HCT116 (cell line): ENCODE measurements around the gene CPD. TPM values are rescaled to one million over a fixed set of nuclear protein-coding genes. Genes with fewer than 3 reads are reported as not detected.
A peak's percentile ranks its signal among the peaks of the same experiment; 100 is the strongest.

ENCODE experiments used
- ATAC-seq: fragments of 200-7000 bp; cut with Tn5 transposase; 2 replicates; pipeline ENCODE4 v1.9.1; 2020; ENCODE audit warnings: mild to moderate bottlenecking, moderate library complexity
- BruUV-seq: library from RNA; stranded (reverse); fragments of 400-500 nt; replicated peaks from 2 replicates; lab custom pipeline; 2021; lab: Mats Ljungman, UMichigan
- CTCF ChIA-PET: fragments of 300-600 bp; sonication (Branson Sonifier 250); formaldehyde crosslinking; loops from one replicate; lab custom pipeline; 2021; ENCODE audit warnings: antibody characterized with exemption; lab: Charles Lee
- POLR2A ChIA-PET: fragments of 300-600, 350-600 bp; sonication (Branson Sonifier 250); formaldehyde crosslinking; loops from one replicate; lab custom pipeline; 2021; ENCODE audit warnings: antibody characterized with exemption; lab: Charles Lee
- RAD21 ChIA-PET, 2 experiments: fragments of 300-600 bp; sonication (Branson Sonifier 250); formaldehyde crosslinking; loops; one replicate each; lab custom pipeline; 2023; ENCODE audit warnings: low total read pairs in 2 of 2; ENCODE audit not compliant: uncharacterized antibody in 2 of 2, unreplicated experiment in 2 of 2, low non-redundant PET in 1 of 2; lab: Charles Lee
- DNase-seq: peaks from one replicate; pipeline ENCODE4 v3.0.0-alpha.2; 2010; ENCODE audit warnings: low read depth, low spot score
- H2AFZ ChIP-seq: fragments of 200-600 bp; shearing (Covaris generic), sonication (generic); 2 replicates; pipeline ENCODE4 v1.6.1; 2017; ENCODE audit warnings: low read depth, mixed run types, mixed read lengths, antibody characterized with exemption, low read length; ENCODE audit not compliant: poor library complexity, severe bottlenecking
- H3K27ac ChIP-seq: 2 replicates; pipeline ENCODE4 v1.5.1; 2012; ENCODE audit warnings: low read depth, low read length
- H3K27me3 ChIP-seq: fragments of 200-600 bp; sonication (generic); 2 replicates; pipeline ENCODE4 v1.6.1; 2016; ENCODE audit warnings: mixed run types, low read length, mixed read lengths; ENCODE audit not compliant: insufficient read depth
- H3K36me3 ChIP-seq, 2 experiments: fragments of 200-500 bp in 1 of 2; fragments of 200-600 bp in 1 of 2; sonication (Bioruptor generic) in 1 of 2; sonication (generic) in 1 of 2; 2 replicates each; pipeline versions ENCODE4 v1.5.1 to v1.6.1; 2014 to 2016; ENCODE audit warnings: low read length in 2 of 2, inconsistent platforms in 1 of 2, mixed read lengths in 1 of 2, mixed run types in 1 of 2; ENCODE audit not compliant: insufficient read depth in 2 of 2, control insufficient read depth in 1 of 2
- H3K4me1 ChIP-seq, 2 experiments: fragments of 200-600 bp in 1 of 2; sonication (generic) in 1 of 2; 2 replicates each; pipeline versions ENCODE4 v1.5.1 to v1.6.1; 2012 to 2017; ENCODE audit warnings: low read length in 2 of 2, inconsistent platforms in 1 of 2, mild to moderate bottlenecking in 1 of 2, mixed read lengths in 1 of 2, mixed run types in 1 of 2, moderate library complexity in 1 of 2; ENCODE audit not compliant: insufficient read depth in 2 of 2, control insufficient read depth in 1 of 2
- H3K4me2 ChIP-seq: fragments of 200-600 bp; sonication (generic); 2 replicates; pipeline ENCODE4 v1.6.1; 2017; ENCODE audit warnings: mixed run types, low read length, mixed read lengths
- H3K4me3 ChIP-seq, 2 experiments: fragments of 200-600 bp in 1 of 2; sonication (generic) in 1 of 2; replicated peaks in 1 of 2; 2 replicates each; pipeline ENCODE4 v1.5.1; 2011 to 2016; ENCODE audit warnings: low read length in 2 of 2, control low read depth in 1 of 2, low read depth in 1 of 2, mild to moderate bottlenecking in 1 of 2, mixed read lengths in 1 of 2, mixed run types in 1 of 2
- H3K79me2 ChIP-seq: fragments of 200-600 bp; sonication (generic); 2 replicates; pipeline ENCODE4 v1.6.1; 2017; ENCODE audit warnings: mild to moderate bottlenecking, mixed run types, low read length, moderate library complexity, mixed read lengths; ENCODE audit not compliant: insufficient read depth
- H3K9ac ChIP-seq: fragments of 200-600 bp; sonication (generic); 2 replicates; pipeline ENCODE4 v1.6.1; 2016; ENCODE audit warnings: low read length, mixed read lengths
- H3K9me2 ChIP-seq: fragments of 200-600 bp; sonication (generic), shearing (Covaris generic); 2 replicates; pipeline ENCODE4 v1.6.1; 2017; ENCODE audit warnings: mixed run types, mild to moderate bottlenecking, moderate library complexity; ENCODE audit not compliant: insufficient read depth
- H3K9me3 ChIP-seq, 2 experiments: fragments of 200-500 bp in 1 of 2; fragments of 200-600 bp in 1 of 2; sonication (Bioruptor generic) in 1 of 2; sonication (generic) in 1 of 2; 2 replicates each; pipeline ENCODE4 v1.6.1; 2014 to 2017; ENCODE audit warnings: low read length in 2 of 2, mixed read lengths in 2 of 2, inconsistent platforms in 1 of 2, low read depth in 1 of 2, mild to moderate bottlenecking in 1 of 2, mixed run types in 1 of 2, moderate library complexity in 1 of 2; ENCODE audit not compliant: control insufficient read depth in 1 of 2, insufficient read depth in 1 of 2
- H4K20me1 ChIP-seq: fragments of 200-600 bp; sonication (generic), shearing (Covaris generic); 2 replicates; pipeline ENCODE4 v1.6.1; 2017; ENCODE audit warnings: mixed run types, mild to moderate bottlenecking, moderate library complexity; ENCODE audit not compliant: insufficient read depth
- ATF3 ChIP-seq: IDR thresholded peaks from 2 replicates; pipeline ENCODE4 v1.6.1; 2012
- CEBPB ChIP-seq: IDR thresholded peaks from 2 replicates; pipeline ENCODE4 v1.6.1; 2012; ENCODE audit warnings: low read depth
- CTCF ChIP-seq, 3 experiments: fragments of 200-600 bp in 1 of 3; sonication (generic) in 1 of 3; IDR thresholded peaks in 2 of 3; conservative IDR thresholded peaks in 1 of 3; 2 replicates each; pipeline ENCODE4 v1.5.1; 2012 to 2017; ENCODE audit warnings: low read depth in 2 of 3, low read length in 2 of 3, antibody characterized with exemption in 1 of 3, borderline replicate concordance in 1 of 3, control low read depth in 1 of 3, mild to moderate bottlenecking in 1 of 3, mixed read lengths in 1 of 3, mixed run types in 1 of 3, moderate library complexity in 1 of 3; ENCODE audit not compliant: insufficient read depth in 1 of 3
- EGR1 ChIP-seq: IDR thresholded peaks from 2 replicates; pipeline ENCODE4 v1.6.1; 2012; ENCODE audit warnings: low read depth
- POLR2A ChIP-seq: IDR thresholded peaks from 2 replicates; pipeline ENCODE4 v1.7.0; 2011; ENCODE audit warnings: borderline replicate concordance; ENCODE audit not compliant: insufficient read depth, insufficient read length; ENCODE audit errors: extremely low read depth
- POLR2AphosphoS5 ChIP-seq: IDR thresholded peaks from 2 replicates; pipeline ENCODE4 v1.6.1; 2011; ENCODE audit warnings: mild to moderate bottlenecking, low read depth, low read length, moderate library complexity
- SIN3A ChIP-seq: IDR thresholded peaks from 2 replicates; pipeline ENCODE4 v1.6.1; 2012; ENCODE audit warnings: low read depth
- SRF ChIP-seq: IDR thresholded peaks from 2 replicates; pipeline ENCODE4 v1.6.1; 2012; ENCODE audit warnings: low read depth
- YY1 ChIP-seq: IDR thresholded peaks from 2 replicates; pipeline ENCODE4 v1.6.1; 2011; ENCODE audit warnings: low read length, low read depth, moderate library complexity, mild to moderate bottlenecking; ENCODE audit not compliant: insufficient replicate concordance; ENCODE audit errors: extremely low read depth
- ZNF274 ChIP-seq: fragments of 200-500 bp; sonication (Bioruptor generic); IDR thresholded peaks from 2 replicates; pipeline ENCODE4 v1.6.1; 2014; ENCODE audit warnings: mild to moderate bottlenecking, low read depth, low read length, inconsistent platforms
- intact Hi-C: fragments of 100-400 bp; cut with micrococcal nuclease; formaldehyde crosslinking; loops from 2 replicates; pipeline ENCODE4 v1.10.0; 2022
- total RNA-seq: library from RNA; stranded (reverse); gene quantifications from one replicate; pipeline ENCODE4 v1.2.1, GENCODE V29; 2021; ENCODE audit not compliant: unreplicated experiment

CPD gene
- total RNA-seq, 1 experiment from 2014 or later = 47.2 TPM

- no peak for TF ChIP-seq CTCF (IDR thresholded peaks at IDR 0.05 in 2 of 3, conservative IDR thresholded peaks at IDR 0.05 in 1 of 3; ENCODE audit: borderline replicate concordance in 1 of 3, insufficient read depth in 1 of 3, low read depth in 2 of 3, low read length in 2 of 3)
- TF ChIP-seq SRF = no peak
- no peak for TF ChIP-seq POLR2AphosphoS5
- TF ChIP-seq ATF3 = no peak
- no peak for TF ChIP-seq CEBPB
- no peak for TF ChIP-seq EGR1
- TF ChIP-seq YY1 = no peak
- no peak for TF ChIP-seq POLR2A
Measured at GRCh38 chr17:30376621-30377452, 1.9 kb upstream of the CPD start (continued).

GRCh38 chr17:30377574-30378240 is 1.0 kb upstream of the CPD start:
- BruUV-seq = no TSS peak
- peak overlapping the region; percentile 83 for H3K4me2 ChIP-seq

More at GRCh38 chr17:30377574-30378240, 1.0 kb upstream of the CPD start:
- ChIA-PET RAD21 (no interaction called here), POLR2A (no interaction called here), CTCF (no interaction called here)
- H3K79me2 ChIP-seq = peaks cover 27% of the 10 kb centered on the region
- intact Hi-C loops = no loop called here
- H3K36me3 ChIP-seq = no peaks in the 10 kb centered on the region
- no peaks in the 10 kb centered on the region for H3K9me3 ChIP-seq
- TF ChIP-seq POLR2A (no peak), SRF (no peak), ZNF274 (no peak), SIN3A (no peak)
- no peak overlapping the region for H3K9ac ChIP-seq
- H3K27me3 ChIP-seq = no peaks in the 10 kb centered on the region
- H3K27ac ChIP-seq = no peak overlapping the region
- DNase-seq (no peak), ATAC-seq (no peak)
- H2AFZ ChIP-seq = no peak overlapping the region
- H3K9me2 ChIP-seq = no peaks in the 10 kb centered on the region
- H4K20me1 ChIP-seq = peaks cover 7% of the 10 kb centered on the region; the same call in 1 of the 2 replicates
- peak overlapping the region in 1 of 2 experiments; percentile 74; a peak in 2 of 4 replicates for H3K4me3 ChIP-seq
- H3K4me1 ChIP-seq = peaks cover 11 to 28% of the 10 kb centered on the region in 2 experiments; a peak in 3 of 4 replicates
